Stomach (tissue), 9 donors: ENCODE results near the gene OGFOD1. TPM values are rescaled to one million over a fixed set of nuclear protein-coding genes. Genes with fewer than 3 reads are reported as not detected.

Source experiments
- DNase-seq, 2 donors: peaks; one replicate each; pipeline versions ENCODE4 v3.0.0 to v3.0.0-alpha.2; 2013 to 2019
- H3K27ac ChIP-seq, 5 donors: fragments of 200-600 bp in 4 of 5; sonication (generic) in 4 of 5; one replicate each; pipeline ENCODE4 v1.5.1; 2013 to 2019; ENCODE audit warnings: mild to moderate bottlenecking in 1 of 5, moderate library complexity in 1 of 5
- H3K27me3 ChIP-seq, 3 donors: fragments of 200-600 bp; sonication (generic); one replicate each; pipeline ENCODE4 v1.5.1; 2017 to 2019; ENCODE audit warnings: mixed run types in 1 of 3
- H3K36me3 ChIP-seq, 4 donors: fragments of 200-600 bp; sonication (generic); 1 replicate in 3 of 4; 2 replicates in 1 of 4; pipeline ENCODE4 v1.5.1; 2016 to 2019
- H3K4me1 ChIP-seq, 4 donors: fragments of 200-600 bp; sonication (generic); one replicate each; pipeline ENCODE4 v1.5.1; 2016 to 2019
- H3K4me3 ChIP-seq, 4 donors: fragments of 200-600 bp; sonication (generic) in 3 of 4; one replicate each; pipeline ENCODE4 v1.5.1; 2016 to 2019; ENCODE audit warnings: mild to moderate bottlenecking in 1 of 4
- H3K9me3 ChIP-seq, 4 donors: fragments of 200-600 bp; sonication (generic); one replicate each; pipeline ENCODE4 v1.5.1; 2016 to 2019
- CTCF ChIP-seq, 7 experiments: fragments of 450-650 bp in 4 of 7; fragments of 200-600 bp in 3 of 7; sonication (generic) in 3 of 7; IDR thresholded peaks; one replicate each; pipeline ENCODE4 v1.5.1; 2016 to 2019; ENCODE audit warnings: antibody characterized with exemption in 7 of 7, control low read depth in 2 of 7, mild to moderate bottlenecking in 1 of 7
- EP300 ChIP-seq: sonication (generic); formaldehyde crosslinking; IDR thresholded peaks from one replicate; pipeline ENCODE4 v1.6.1; 2017; ENCODE audit warnings: antibody characterized with exemption
- POLR2A ChIP-seq, 4 donors: fragments of 450-650 bp; IDR thresholded peaks; one replicate each; pipeline ENCODE4 v1.6.1; 2016; ENCODE audit warnings: antibody characterized with exemption in 4 of 4, control low read depth in 2 of 4, mild to moderate bottlenecking in 1 of 4, moderate library complexity in 1 of 4
- POLR2AphosphoS5 ChIP-seq, 3 donors: sonication (generic); formaldehyde crosslinking; IDR thresholded peaks; one replicate each; pipeline ENCODE4 v1.6.1; 2016; ENCODE audit warnings: antibody characterized with exemption in 3 of 3
- WGBS, 5 donors: extraction: QIAGEN DNeasy Blood & Tissue Kit in 3 of 5; methylation state at CpG; one replicate each; pipeline versions ENCODE4 v1.1.5 to v1.1.7; 2013 to 2018; 5-methylcytosine and 5-hydroxymethylcytosine counted together
- intact Hi-C: fragments of 100-400 bp; cut with DNase I; formaldehyde crosslinking; loops from one replicate; pipeline ENCODE4 v1.15.1; 2023; ENCODE audit warnings: low total_unique reads
- polyA plus RNA-seq, 3 donors: library from polyadenylated mRNA; stranded (reverse); fragments of 200-250 nt; gene quantifications; one replicate each; pipeline ENCODE4 v1.2.3, GENCODE V29; 2013
- total RNA-seq, 5 donors: library from RNA; depleted of rRNA; stranded (reverse); fragments of >200 nt; gene quantifications; one replicate each; pipeline versions ENCODE4 v1.1.0 to v1.2.3, GENCODE V29; 2014 to 2016
- donor health status: healthy with polysubstance abuse.
- donor health status: Bipolar disorder and iron deficiency.
- donor health status: healthy.

The OGFOD1 gene
- total and polyA plus RNA-seq, 8 donors = 8.4 to 167 (median 25.6) TPM

- no peak overlapping the region for H3K4me3 ChIP-seq
- no peaks in the 10 kb centered on the region for H3K36me3 ChIP-seq
- H3K27ac ChIP-seq = no peak overlapping the region
- intact Hi-C loops = no loop called here
- no peaks in the 10 kb centered on the region for H3K9me3 ChIP-seq
- no peaks in the 10 kb centered on the region for H3K27me3 ChIP-seq
- no peak for TF ChIP-seq CTCF (IDR thresholded peaks at IDR 0.05)
- TF ChIP-seq POLR2A (IDR thresholded peaks at IDR 0.05) = no peak
- TF ChIP-seq EP300 = no peak
- TF ChIP-seq POLR2AphosphoS5 (IDR thresholded peaks at IDR 0.05) = no peak
- DNase-seq = no peak
- H3K4me1 ChIP-seq = peaks cover 24 to 74% (median 42%) of the 10 kb centered on the region in 4 donors
Measured at GRCh38 chr16:56420613-56421012, 30.7 kb upstream of the OGFOD1 start.

GRCh38 chr16:56421313-56421712 is 30.0 kb upstream of the OGFOD1 start:
- no peaks in the 10 kb centered on the region for H3K36me3 ChIP-seq
- H3K27me3 ChIP-seq = no peaks in the 10 kb centered on the region
- TF ChIP-seq POLR2AphosphoS5 (IDR thresholded peaks at IDR 0.05) (no peak), POLR2A (IDR thresholded peaks at IDR 0.05) (no peak), CTCF (IDR thresholded peaks at IDR 0.05) (no peak), EP300 (no peak)
- WGBS, 5 donors = 88 to 92% (median 89%) methylated on average over 2 of the region's 2 CpGs
- H3K4me1 ChIP-seq = peaks cover 24 to 76% (median 46%) of the 10 kb centered on the region in 4 donors
- no peak overlapping the region for H3K4me3 ChIP-seq
- no peak for DNase-seq
- H3K27ac ChIP-seq = no peak overlapping the region
- no peaks in the 10 kb centered on the region for H3K9me3 ChIP-seq
- intact Hi-C loops = no loop called here

DNA sequence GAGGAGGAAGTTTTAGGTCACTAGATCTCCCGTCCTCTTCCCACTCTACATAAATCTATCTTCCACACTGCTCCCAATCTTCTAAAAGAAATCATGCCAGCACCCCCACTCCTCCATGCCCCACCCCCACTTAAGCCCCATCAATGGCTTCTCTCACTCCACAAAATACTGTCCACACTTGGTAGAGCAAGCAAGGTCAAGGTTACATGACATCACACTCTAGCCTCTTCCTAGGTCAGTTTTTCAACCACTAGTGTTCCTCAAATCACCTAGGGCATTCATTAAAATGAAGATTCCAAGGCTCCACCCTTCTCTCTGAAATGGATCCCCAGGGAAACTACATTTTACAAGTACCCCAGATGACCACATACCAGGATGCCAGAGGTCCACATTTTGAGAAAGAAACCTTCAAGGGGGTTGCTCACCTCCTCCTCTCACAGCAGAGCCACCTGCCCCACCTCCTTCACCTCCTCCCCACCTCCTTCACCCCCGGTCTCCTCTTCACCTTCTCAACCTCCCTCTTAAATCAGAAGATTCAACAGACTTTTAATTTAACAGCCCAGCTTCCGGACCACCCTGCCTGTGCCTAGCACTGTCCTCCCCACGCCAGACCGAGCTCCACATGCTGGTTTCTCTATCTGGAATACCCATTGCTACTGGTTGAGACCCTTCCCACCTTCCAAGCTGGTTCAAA is 29.2 kb upstream of the OGFOD1 start:
- WGBS, 5 donors = 80 to 94% (median 93%) methylated on average over 5 of the region's 5 CpGs

GRCh38 chr16:56422896-56423441 is 28.4 kb upstream of the OGFOD1 start:
- Histone ChIP-seq H3K27me3 (no peaks in the 10 kb centered on the region), H3K27ac (no peak overlapping the region), H3K9me3 (no peaks in the 10 kb centered on the region), H3K36me3 (no peaks in the 10 kb centered on the region), H3K4me1 (peaks cover 24 to 66% (median 47%) of the 10 kb centered on the region in 4 donors), H3K4me3 (peak overlapping the region in 1 of 4 donors; percentile 92)
- TF ChIP-seq POLR2A (IDR thresholded peaks at IDR 0.05) = no peak
- no peak for TF ChIP-seq EP300
- no peak for TF ChIP-seq CTCF (IDR thresholded peaks at IDR 0.05)
- no peak for TF ChIP-seq POLR2AphosphoS5 (IDR thresholded peaks at IDR 0.05)
- intact Hi-C loops = no loop called here
- 71 to 81% (median 78%) methylated on average over 4 of the region's 4 CpGs for WGBS, 5 donors
- DNase-seq = no peak

More for the DNA sequence above, 29.2 kb upstream of the OGFOD1 start:
- intact Hi-C loops = no loop called here
- Histone ChIP-seq H3K27ac (no peak overlapping the region), H3K4me3 (no peak overlapping the region), H3K36me3 (no peaks in the 10 kb centered on the region), H3K4me1 (peaks cover 24 to 69% (median 47%) of the 10 kb centered on the region in 4 donors), H3K27me3 (no peaks in the 10 kb centered on the region), H3K9me3 (no peaks in the 10 kb centered on the region)
- TF ChIP-seq CTCF (IDR thresholded peaks at IDR 0.05) = no peak
- no peak for TF ChIP-seq POLR2A (IDR thresholded peaks at IDR 0.05)
- no peak for TF ChIP-seq POLR2AphosphoS5 (IDR thresholded peaks at IDR 0.05)
- TF ChIP-seq EP300 = no peak
- DNase-seq = no peak
